GM21526 (cell line): ENCODE measurements around the gene RAMAC.
"Not testable (repeated sequence)": the region's sequence is repeated elsewhere in the genome, so short reads cannot be mapped to it uniquely, and the experiment has no call there.

Experiments used
- ATAC-seq: cut with Tn5 transposase; IDR thresholded peaks from one replicate; pipeline ENCODE4 v1.9.1; 2021; ENCODE audit warnings: moderate library complexity; ENCODE audit not compliant: unreplicated experiment, low FRiP score

Gene RAMAC

GRCh38 chr15:82985688-82986441 is at the start of gene RAMAC:
Gene RAMAC, plus strand, starts transcription at chr15:82986210. Its CDS starts 2,809 bp downstream, at chr15:82989019.
- ATAC-seq, result peak; percentile 92

GRCh38 chr15:82936966-82937711 is 48.9 kb upstream of the RAMAC start:
- ATAC-seq, result no peak

- ATAC-seq, result no peak
Measured at GRCh38 chr15:82937712-82938058, 48.3 kb upstream of the RAMAC start.

- ATAC-seq, result not testable (repeated sequence)
Measured at GRCh38 chr15:82939678-82940077, 46.3 kb upstream of the RAMAC start.

- ATAC-seq, result no peak
Measured at GRCh38 chr15:82942691-82943090, 43.3 kb upstream of the RAMAC start.

- ATAC-seq, result no peak
Measured at GRCh38 chr15:82943176-82943575, 42.8 kb upstream of the RAMAC start.

GRCh38 chr15:82944056-82944455 is 42.0 kb upstream of the RAMAC start:
- no peak for ATAC-seq

- ATAC-seq, result no peak
Measured at GRCh38 chr15:82944821-82945220, 41.2 kb upstream of the RAMAC start.

- no peak for ATAC-seq
Measured at GRCh38 chr15:82945326-82945725, 40.7 kb upstream of the RAMAC start.

GRCh38 chr15:82946155-82946701 is 39.8 kb upstream of the RAMAC start:
- no peak for ATAC-seq

GRCh38 chr15:82950295-82950694 is 35.7 kb upstream of the RAMAC start:
- ATAC-seq, result no peak

- ATAC-seq, result no peak
Measured at GRCh38 chr15:82950746-82951370, 35.2 kb upstream of the RAMAC start.

GRCh38 chr15:82951472-82952157 is 34.4 kb upstream of the RAMAC start:
- no peak for ATAC-seq

- ATAC-seq, result no peak
Measured at GRCh38 chr15:82952158-82953081, 33.6 kb upstream of the RAMAC start, which contains the start of gene HOMER2. Gene HOMER2, minus strand, starts transcription at chr15:82952720. Its CDS starts 185 bp downstream, at chr15:82952535.

- no peak for ATAC-seq
Measured at GRCh38 chr15:82958638-82959037, 27.4 kb upstream of the RAMAC start.

GRCh38 chr15:82959423-82959822 is 26.6 kb upstream of the RAMAC start:
- ATAC-seq, result no peak

- no peak for ATAC-seq
Measured at GRCh38 chr15:82960766-82961165, 25.2 kb upstream of the RAMAC start.

- ATAC-seq, result no peak
Measured at GRCh38 chr15:82963471-82964341, 22.3 kb upstream of the RAMAC start.

GRCh38 chr15:82964890-82965289 is 21.1 kb upstream of the RAMAC start:
- no peak for ATAC-seq
